22Rv1 (cell line): ENCODE data around the gene NDUFS8.

ENCODE experiments used
- CTCF ChIP-seq: fragments of 450-650 bp; IDR thresholded peaks from 2 replicates; pipeline ENCODE4 v1.5.1; 2017; ENCODE audit warnings: mild to moderate bottlenecking
- ZFX ChIP-seq: fragments of 450-650 bp; IDR thresholded peaks from 2 replicates; pipeline ENCODE4 v1.6.1; 2017; ENCODE audit warnings: antibody characterized with exemption, borderline replicate concordance

GRCh38 chr11:68040957-68041591 lies 10.6 kb downstream of the NDUFS8 start:
- TF ChIP-seq CTCF: no peak
- TF ChIP-seq ZFX: no peak
